T-cell (primary cell): ENCODE data around the gene ZNF385C. TPM values are rescaled to one million over a fixed set of nuclear protein-coding genes. Genes with fewer than 3 reads are reported as not detected.

Source experiments
- ATAC-seq, 4 experiments: fragments of 200-7000 bp in 3 of 4; fragments of 150-1000 bp in 1 of 4; cut with Tn5 transposase; replicated peaks in 1 of 4; 1 replicate in 3 of 4; 2 replicates in 1 of 4; pipeline ENCODE4 v1.10.0; 2021; ENCODE audit warnings: moderate library complexity in 3 of 4, mild to moderate bottlenecking in 2 of 4, moderate number of reproducible peaks in 1 of 4
- CTCF ChIA-PET, 2 donors: fragments of 300-600 bp; sonication (Branson Sonifier 250); formaldehyde crosslinking; loops; one replicate each; lab custom pipeline; 2022; ENCODE audit warnings: antibody characterized with exemption in 2 of 2; lab: Charles Lee
- POLR2A ChIA-PET, 2 donors: fragments of 300-600 bp; sonication (Branson Sonifier 250); formaldehyde crosslinking; loops; one replicate each; lab custom pipeline; 2022; ENCODE audit warnings: antibody characterized with exemption in 2 of 2; lab: Charles Lee
- DNase-seq, 35 experiments: peaks; one replicate each; pipeline versions ENCODE4 v3.0.0 to v3.0.0-alpha.2; 2013 to 2023
- H3K27ac ChIP-seq: one replicate; pipeline ENCODE4 v1.5.1; 2013; ENCODE audit warnings: low read length
- H3K27me3 ChIP-seq, 2 experiments: replicated peaks in 1 of 2; 1 replicate in 1 of 2; 2 replicates in 1 of 2; pipeline versions ENCODE4 v1.6.1 to v1.7.0; 2013; ENCODE audit warnings: low read length in 1 of 2, mixed read lengths in 1 of 2; ENCODE audit not compliant: control insufficient read depth in 2 of 2, insufficient read depth in 2 of 2; ENCODE audit errors: extremely low read depth in 1 of 2
- H3K36me3 ChIP-seq, 2 donors: 1 replicate in 1 of 2; 2 replicates in 1 of 2; pipeline versions ENCODE4 v1.6.1 to v1.7.0; 2013; ENCODE audit warnings: low read length in 1 of 2; ENCODE audit not compliant: control insufficient read depth in 2 of 2, insufficient read depth in 1 of 2; ENCODE audit errors: extremely low read depth in 1 of 2
- H3K4me1 ChIP-seq, 2 experiments: 1 replicate in 1 of 2; 2 replicates in 1 of 2; pipeline versions ENCODE4 v1.6.1 to v1.7.0; 2013; ENCODE audit warnings: low read length in 2 of 2, mixed read lengths in 1 of 2; ENCODE audit not compliant: insufficient read depth in 2 of 2, control insufficient read depth in 1 of 2; ENCODE audit errors: extremely low read depth in 1 of 2
- H3K4me3 ChIP-seq, 2 donors: 1 replicate in 1 of 2; 2 replicates in 1 of 2; pipeline versions ENCODE4 v1.5.1 to v1.7.0; 2013; ENCODE audit warnings: mild to moderate bottlenecking in 2 of 2, low read length in 1 of 2, moderate library complexity in 1 of 2; ENCODE audit not compliant: control insufficient read depth in 1 of 2; ENCODE audit errors: extremely low read depth in 1 of 2
- H3K9me3 ChIP-seq: 2 replicates; pipeline ENCODE4 v1.7.0; 2013
- H3K27ac Mint-ChIP-seq, 2 donors: one replicate each; pipeline ENCODE4 v1.8.0; 2020 to 2021; ENCODE audit warnings: mild to moderate bottlenecking in 2 of 2, mixed read lengths in 2 of 2
- H3K27me3 Mint-ChIP-seq, 2 donors: one replicate each; pipeline ENCODE4 v1.8.0; 2021 to 2022; ENCODE audit warnings: mixed read lengths in 2 of 2
- H3K36me3 Mint-ChIP-seq: one replicate; pipeline ENCODE4 v1.8.0; 2021; ENCODE audit warnings: mixed read lengths
- H3K4me1 Mint-ChIP-seq, 3 donors: one replicate each; pipeline ENCODE4 v1.8.0; 2020 to 2022; ENCODE audit warnings: mixed read lengths in 3 of 3, mild to moderate bottlenecking in 1 of 3
- H3K4me3 Mint-ChIP-seq, 3 donors: one replicate each; pipeline ENCODE4 v1.8.0; 2020 to 2022; ENCODE audit warnings: mild to moderate bottlenecking in 3 of 3, mixed read lengths in 3 of 3, moderate library complexity in 3 of 3
- H3K9me3 Mint-ChIP-seq, 3 donors: one replicate each; pipeline ENCODE4 v1.8.0; 2020 to 2022; ENCODE audit warnings: mixed read lengths in 3 of 3
- WGBS: methylation state at CpG from one replicate; pipeline ENCODE4 v1.1.5; 2013; ENCODE audit warnings: missing lambda C conversion rate; ENCODE audit not compliant: insufficient coverage; 5-methylcytosine and 5-hydroxymethylcytosine counted together
- total RNA-seq, 35 experiments: library from RNA in 6 of 35; stranded (reverse) in 6 of 35; fragments of 120-200 nt in 1 of 35; gene quantifications; one replicate each; pipeline versions ENCODE4 v1.2.1 to v1.2.4 and lab custom pipeline; 2013 to 2026

The ZNF385C gene
- total RNA-seq, 5 donors from 2014 or later (not counting 1 experiment from before 2014, with no cell fraction given), result 0.16 to 1.0 (median 0.46) TPM

DNA sequence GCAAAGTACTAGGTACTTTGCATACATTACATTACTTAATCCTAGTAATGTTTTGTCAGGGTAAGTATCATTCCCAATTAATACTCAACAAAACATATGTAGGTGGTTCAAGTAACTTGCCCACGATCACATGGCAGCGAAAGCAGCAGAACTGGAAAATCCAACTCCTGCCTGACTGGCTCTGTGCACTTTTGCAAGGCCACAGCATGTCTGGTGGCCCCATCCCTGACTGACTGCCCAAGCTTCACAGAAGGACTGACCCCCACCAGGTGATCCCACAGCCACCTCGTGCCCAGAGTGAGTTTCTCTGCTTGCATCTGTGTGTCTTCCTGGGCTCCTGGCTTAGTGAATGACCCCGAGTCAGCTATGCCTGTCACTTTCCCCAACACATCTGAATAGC lies 120.3 kb downstream of the ZNF385C start:
- ATAC-seq (no peak), DNase-seq (no peak)
- H3K4me3 Mint-ChIP-seq, result no peak overlapping the region
- H3K9me3 Mint-ChIP-seq, result no peaks in the 10 kb centered on the region
- peaks cover 0 to 8% (median 4%) of the 10 kb centered on the region in 3 donors for H3K4me1 Mint-ChIP-seq
- Histone ChIP-seq H3K4me1 (no peaks in the 10 kb centered on the region), H3K9me3 (no peaks in the 10 kb centered on the region), H3K27ac (no peak overlapping the region), H3K4me3 (no peak overlapping the region), H3K36me3 (peaks cover 14 to 86% of the 10 kb centered on the region in 2 donors), H3K27me3 (no peaks in the 10 kb centered on the region)
- ChIA-PET CTCF (interaction anchor here (0.6 to 1.2 kb wide), 2 partner anchors 15 to 885 kb away, joined by 3 read pairs; no protein-coding TSS in a partner anchor), POLR2A (no interaction called here)
- H3K27ac Mint-ChIP-seq, result peak overlapping the region in 1 of 2 donors; percentile 48
- H3K36me3 Mint-ChIP-seq, result peaks cover 46% of the 10 kb centered on the region
- 100% methylated on average over 4 of the region's 4 CpGs for WGBS
- no peaks in the 10 kb centered on the region for H3K27me3 Mint-ChIP-seq

GRCh38 chr17:41976142-41976768 lies 122.0 kb downstream of the ZNF385C start:
- ATAC-seq, result no peak
- peak overlapping the region; percentile 60 to 61 for H3K27ac Mint-ChIP-seq
- 93% methylated on average over 3 of the region's 11 CpGs for WGBS
- Histone ChIP-seq H3K4me3 (no peak overlapping the region), H3K27ac (no peak overlapping the region), H3K9me3 (no peaks in the 10 kb centered on the region), H3K36me3 (peaks cover 14 to 80% of the 10 kb centered on the region in 2 donors), H3K27me3 (no peaks in the 10 kb centered on the region), H3K4me1 (no peaks in the 10 kb centered on the region)
- DNase-seq, result no peak
- no peak overlapping the region for H3K4me3 Mint-ChIP-seq
- ChIA-PET POLR2A (interaction anchor here in 1 of 2 donors (0.6 kb wide), 1 partner anchor 936 kb away, joined by 10 read pairs; no protein-coding TSS in a partner anchor), CTCF (no interaction called here)
- peaks cover 42% of the 10 kb centered on the region for H3K36me3 Mint-ChIP-seq
- H3K9me3 Mint-ChIP-seq, result no peaks in the 10 kb centered on the region
- peaks cover 2 to 14% (median 7%) of the 10 kb centered on the region in 3 donors for H3K4me1 Mint-ChIP-seq
- H3K27me3 Mint-ChIP-seq, result no peaks in the 10 kb centered on the region

Other genes with a start within 250 kb of the ZNF385C start
- 10 to 100 TPM; 17.1 to 28.2 (median 18.6) TPM for gene KLHL11, start 233.1 kb downstream of the ZNF385C start, total RNA-seq
- gene ACLY, start 179.5 kb downstream of the ZNF385C start, total RNA-seq, result 100 to 1,000 TPM in 1 of 5 donors, 10 to 100 TPM in 4; 69.1 to 101 (median 96.3) TPM
- 1 to 10 TPM in 1 of 5 donors, under 1 TPM in 3, not detected in 1; 0.22 to 2.0 (median 0.39) TPM for gene ODAD4, start 167.9 kb downstream of the ZNF385C start, total RNA-seq
- gene CNP, start 131.7 kb downstream of the ZNF385C start, total RNA-seq, result 10 to 100 TPM; 24.4 to 36.2 (median 34.3) TPM
- gene DNAJC7, start 81.0 kb downstream of the ZNF385C start, total RNA-seq, result 100 to 1,000 TPM; 107 to 129 (median 112) TPM
- gene NKIRAS2, start 78.4 kb downstream of the ZNF385C start, total RNA-seq, result 10 to 100 TPM; 11.0 to 19.6 (median 18.4) TPM
- 1 to 10 TPM in 1 of 5 donors, under 1 TPM in 4; 0.35 to 1.1 (median 0.89) TPM for gene C17orf113, start 47.9 kb downstream of the ZNF385C start, total RNA-seq
- gene DHX58, start 14.2 kb upstream of the ZNF385C start, total RNA-seq, result 10 to 100 TPM; 38.2 to 63.0 (median 41.7) TPM
- gene KAT2A, start 22.9 kb upstream of the ZNF385C start, total RNA-seq, result 10 to 100 TPM; 41.1 to 75.5 (median 61.1) TPM
- under 1 TPM in 2 of 5 donors, not detected in 3; 0.13 to 0.18 TPM for gene HSPB9, start 24.3 kb upstream of the ZNF385C start, total RNA-seq
- gene RAB5C, start 56.5 kb upstream of the ZNF385C start, total RNA-seq, result 10 to 100 TPM; 72.3 to 85.9 (median 79.3) TPM
- gene KCNH4, start 82.7 kb upstream of the ZNF385C start, total RNA-seq, result under 1 TPM in 4 of 5 donors, not detected in 1; 0.06 to 0.35 (median 0.20) TPM
- not detected for gene HCRT, start 87.0 kb upstream of the ZNF385C start, total RNA-seq
- gene GHDC, start 96.0 kb upstream of the ZNF385C start, total RNA-seq, result 10 to 100 TPM; 15.8 to 26.2 (median 22.5) TPM
- 100 to 1,000 TPM; 178 to 205 (median 186) TPM for gene STAT5B, start 177.9 kb upstream of the ZNF385C start, total RNA-seq
- 100 to 1,000 TPM; 141 to 160 (median 147) TPM for gene STAT5A, start 190.0 kb upstream of the ZNF385C start, total RNA-seq